ENCODE data around the gene STX16. TPM values are rescaled to one million over a fixed set of nuclear protein-coding genes. Genes with fewer than 3 reads are reported as not detected.

The STX16 gene
- total RNA-seq, 1 donor from 2014 or later, result 78.7 TPM

DNA sequence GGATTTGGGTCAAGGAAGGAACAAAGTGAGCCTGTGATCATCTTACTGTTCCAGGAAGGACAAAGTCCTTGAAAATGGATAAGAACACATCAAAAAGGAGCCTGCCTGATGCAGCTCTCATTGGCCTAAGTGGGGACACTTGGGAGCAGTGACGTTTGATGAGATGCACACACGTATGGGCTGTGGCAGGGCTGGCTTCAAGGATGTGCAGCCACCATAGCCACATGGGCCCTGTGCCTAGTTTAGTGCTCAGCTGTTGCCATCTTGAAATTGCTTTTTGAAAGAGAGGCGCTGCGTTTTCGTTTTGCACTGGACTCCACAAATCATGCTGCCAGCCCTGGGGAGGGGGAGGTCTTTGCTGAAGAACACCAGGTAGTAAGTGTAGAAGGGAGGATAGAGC, 34.9 kb downstream of the STX16 start:
- ATAC-seq (no peak), DNase-seq (ENCODE audit: low spot score) (no peak)
- intact Hi-C loops (cut with DNase I), result no loop called here

GRCh38 chr20:58688414-58688813, 37.3 kb downstream of the STX16 start:
- ATAC-seq, result no peak
- intact Hi-C loops (cut with DNase I), result no loop called here

GRCh38 chr20:58688840-58689239, 37.8 kb downstream of the STX16 start:
- intact Hi-C loops (cut with DNase I), result no loop called here
- no peak for ATAC-seq
- no peak for DNase-seq (ENCODE audit: low spot score)

More at GRCh38 chr20:58688414-58688813, 37.3 kb downstream of the STX16 start:
- no peak for DNase-seq (ENCODE audit: low spot score)

GRCh38 chr20:58690396-58691135, 39.5 kb downstream of the STX16 start:
- no peak for DNase-seq (ENCODE audit: low spot score)
- peak; percentile 87 for ATAC-seq
- intact Hi-C loops (cut with DNase I), result no loop called here

DNA sequence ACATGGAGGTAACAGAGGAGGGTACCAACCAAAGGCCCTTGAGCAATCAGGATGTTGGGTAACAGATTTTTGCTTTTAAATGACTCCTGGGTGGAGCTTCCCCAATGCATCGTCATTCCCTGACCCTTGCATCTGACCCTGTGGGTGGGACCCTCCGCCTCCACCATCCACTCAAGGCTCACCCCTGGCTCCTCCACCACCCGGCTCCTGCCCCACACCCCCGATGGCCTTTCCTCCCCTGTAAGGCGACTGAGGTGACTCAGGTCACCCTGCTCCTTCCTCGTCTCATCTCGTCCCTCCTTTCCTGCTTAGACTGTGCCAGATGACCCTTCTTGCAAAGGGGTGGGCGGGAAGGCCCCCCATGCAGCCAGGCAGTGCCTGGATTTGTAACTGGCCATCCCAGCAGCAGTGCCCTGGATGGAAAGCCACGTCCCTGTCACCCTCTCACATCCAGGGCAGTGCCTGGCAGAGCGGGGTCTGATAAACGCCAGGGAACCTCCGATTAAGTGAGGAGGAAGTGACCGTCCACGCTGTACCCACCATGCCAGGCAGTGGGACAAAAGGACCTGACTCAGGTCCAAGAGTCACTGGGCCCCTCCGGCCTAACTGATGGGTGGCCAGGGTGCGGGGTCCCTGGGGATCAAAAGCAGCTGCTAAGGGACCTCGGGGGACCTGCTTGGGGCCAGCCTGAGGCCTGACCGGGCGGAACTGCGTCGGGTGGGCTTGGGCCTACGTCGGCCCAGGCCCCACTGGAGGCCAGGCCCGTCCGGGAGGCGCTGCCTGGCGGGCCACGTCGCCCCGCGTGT, 40.9 kb downstream of the STX16 start:
- intact Hi-C loops (cut with DNase I), result no loop called here
- no peak for DNase-seq (ENCODE audit: low spot score)
- ATAC-seq, result peak; percentile 70

DNA sequence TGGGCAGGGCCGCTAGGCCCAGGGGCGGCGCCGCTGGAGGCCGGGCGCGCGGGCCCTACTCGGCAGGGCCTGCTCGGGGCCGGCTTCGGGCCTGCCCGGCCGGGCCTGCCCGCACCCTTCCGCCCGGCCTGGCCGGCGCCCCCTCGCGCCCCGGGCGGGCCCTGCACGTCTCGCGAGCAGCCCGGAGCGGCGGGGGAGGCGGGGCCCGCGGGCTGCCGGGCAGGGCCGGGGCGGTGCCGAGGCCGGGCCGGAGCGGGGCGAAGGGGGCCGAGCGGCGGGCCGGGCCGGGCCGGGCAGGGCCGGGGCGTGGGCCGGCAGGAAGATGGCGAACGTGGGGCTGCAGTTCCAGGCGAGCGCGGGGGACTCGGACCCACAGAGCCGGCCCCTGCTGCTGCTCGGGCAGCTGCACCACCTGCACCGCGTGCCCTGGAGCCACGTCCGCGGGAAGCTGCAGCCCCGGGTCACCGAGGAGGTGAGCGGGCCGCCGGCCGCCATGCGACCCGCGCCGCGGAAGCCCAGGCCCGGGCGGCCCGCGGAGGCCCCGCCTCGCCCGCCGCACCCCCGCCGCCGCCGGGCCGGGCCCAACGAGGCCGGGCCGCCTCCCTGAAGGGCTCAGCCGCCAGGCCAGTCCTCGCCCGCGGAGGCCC, 41.6 kb downstream of the STX16 start, which contains the start of gene NPEPL1:
NPEPL1 (plus strand) TSS at position 222 of the 647 bp plus-strand sequence; CDS start at position 323, 101 bp downstream.
- ATAC-seq (peak; percentile 67), DNase-seq (ENCODE audit: low spot score) (no peak)
- intact Hi-C loops (cut with DNase I), result no loop called here

DNA sequence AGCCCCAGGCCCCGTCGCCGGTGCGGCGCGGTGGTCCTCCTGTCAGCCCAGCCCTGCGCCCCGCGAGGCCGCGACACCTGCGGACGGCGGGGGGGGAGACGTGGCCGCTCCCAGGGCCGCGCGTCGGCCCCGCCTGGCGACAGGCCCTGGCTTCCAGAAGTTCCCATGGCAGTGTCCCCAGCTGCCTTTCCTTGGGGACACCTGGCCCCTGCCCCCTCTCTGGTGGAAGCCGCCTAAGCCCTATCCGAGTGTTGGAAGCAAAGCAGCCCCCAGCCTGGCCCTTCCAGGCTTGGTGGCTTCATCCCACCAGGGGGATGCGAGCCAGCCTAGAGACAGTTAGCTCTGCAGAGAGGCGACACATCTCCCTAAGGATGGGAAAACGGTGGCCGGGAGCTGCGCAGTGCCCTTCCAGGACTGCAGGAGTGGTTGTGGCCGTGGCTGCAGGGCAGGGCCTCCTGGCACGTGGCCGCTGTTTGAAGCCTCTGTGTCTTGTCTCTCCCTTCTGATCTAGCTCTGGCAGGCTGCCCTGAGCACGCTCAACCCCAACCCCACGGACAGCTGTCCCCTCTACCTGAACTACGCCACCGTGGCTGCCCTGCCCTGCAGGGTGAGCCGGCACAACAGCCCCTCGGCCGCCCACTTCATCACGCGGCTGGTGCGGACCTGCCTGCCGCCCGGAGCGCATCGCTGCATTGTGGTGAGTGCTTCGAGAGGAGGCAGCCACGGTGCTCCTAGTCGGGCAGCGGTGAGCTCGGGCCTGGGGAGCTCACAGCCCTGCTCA, 42.3 kb downstream of the STX16 start:
- intact Hi-C loops (cut with DNase I), result no loop called here
- DNase-seq (ENCODE audit: low spot score) (no peak), ATAC-seq (no peak)

DNA sequence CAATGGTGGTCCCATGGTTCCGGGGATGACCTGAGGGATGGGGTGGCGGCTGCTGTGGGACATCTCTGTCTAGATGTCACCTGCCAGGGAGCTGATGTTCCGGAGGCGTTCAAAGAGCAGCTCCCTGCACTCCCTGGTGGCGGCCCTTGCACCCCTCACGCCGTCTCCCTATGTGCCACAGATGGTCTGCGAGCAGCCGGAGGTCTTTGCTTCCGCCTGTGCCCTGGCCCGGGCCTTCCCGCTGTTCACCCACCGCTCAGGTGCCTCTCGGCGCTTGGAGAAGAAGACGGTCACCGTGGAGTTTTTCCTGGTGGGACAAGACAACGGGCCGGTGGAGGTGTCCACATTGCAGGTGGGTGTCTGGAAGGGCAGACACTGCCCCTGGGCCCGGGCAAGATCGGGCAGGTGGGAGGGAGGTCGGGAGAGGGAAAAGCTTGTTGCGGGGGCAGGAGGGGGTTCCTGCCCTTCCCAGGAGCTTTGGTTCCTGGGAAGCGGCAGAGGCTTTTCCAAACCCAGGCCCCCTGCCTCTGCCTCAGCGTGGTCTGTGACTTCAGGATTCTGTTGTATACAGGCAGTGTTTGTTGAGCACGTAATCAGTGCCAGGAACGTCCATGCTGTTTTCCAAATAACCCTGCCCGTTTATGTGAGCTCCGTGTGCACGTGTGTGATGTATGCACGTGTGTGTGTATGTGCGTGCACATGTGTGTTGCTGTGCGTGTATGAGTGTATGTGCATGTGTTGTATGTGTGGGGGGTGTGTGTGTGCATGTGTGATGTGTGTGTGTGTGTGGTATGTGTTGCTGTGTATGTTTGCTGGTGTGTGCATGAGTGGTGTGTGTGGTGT, 43.4 kb downstream of the STX16 start:
- ATAC-seq, result no peak
- intact Hi-C loops (cut with DNase I), result no loop called here

DNA sequence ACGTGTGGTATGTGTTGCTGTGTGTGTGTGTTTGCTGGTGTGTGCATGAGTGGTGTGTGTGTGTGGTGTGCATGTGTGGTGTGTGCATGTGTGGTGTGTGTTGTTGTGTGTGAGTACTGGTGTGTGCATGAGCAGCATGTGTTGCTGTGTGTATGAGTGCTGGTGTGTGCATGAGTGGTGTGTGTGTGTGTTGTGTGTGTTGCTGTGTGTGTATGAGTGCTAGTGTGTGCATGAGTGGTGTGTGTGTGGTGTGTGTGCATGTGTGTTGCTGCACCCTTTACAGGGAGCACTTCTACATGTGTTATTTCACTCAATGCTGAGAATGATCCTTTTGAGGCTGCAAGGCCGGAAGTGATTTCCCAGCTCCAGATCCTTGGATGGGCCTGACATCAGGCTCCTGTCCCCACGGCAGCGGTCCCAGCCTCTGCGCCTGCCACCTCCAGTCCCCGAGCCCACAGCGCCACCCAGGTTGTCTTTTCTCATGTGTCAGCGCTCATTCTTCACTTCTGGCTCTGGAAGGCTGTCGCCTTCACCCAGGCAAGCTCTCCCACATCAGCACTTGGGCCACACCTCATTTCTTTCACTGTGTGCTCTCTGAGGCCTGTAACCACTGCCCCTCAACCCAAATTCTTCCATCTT, 44.1 kb downstream of the STX16 start:
- no peak for ATAC-seq
- no peak for DNase-seq (ENCODE audit: low spot score)
- intact Hi-C loops (cut with DNase I), result no loop called here

More for the DNA sequence above, 43.4 kb downstream of the STX16 start:
- no peak for DNase-seq (ENCODE audit: low spot score)

- DNase-seq (ENCODE audit: low spot score) (no peak), ATAC-seq (no peak)
- intact Hi-C loops (cut with DNase I), result no loop called here
Observed at GRCh38 chr20:58695895-58696375, 44.9 kb downstream of the STX16 start.

DNA sequence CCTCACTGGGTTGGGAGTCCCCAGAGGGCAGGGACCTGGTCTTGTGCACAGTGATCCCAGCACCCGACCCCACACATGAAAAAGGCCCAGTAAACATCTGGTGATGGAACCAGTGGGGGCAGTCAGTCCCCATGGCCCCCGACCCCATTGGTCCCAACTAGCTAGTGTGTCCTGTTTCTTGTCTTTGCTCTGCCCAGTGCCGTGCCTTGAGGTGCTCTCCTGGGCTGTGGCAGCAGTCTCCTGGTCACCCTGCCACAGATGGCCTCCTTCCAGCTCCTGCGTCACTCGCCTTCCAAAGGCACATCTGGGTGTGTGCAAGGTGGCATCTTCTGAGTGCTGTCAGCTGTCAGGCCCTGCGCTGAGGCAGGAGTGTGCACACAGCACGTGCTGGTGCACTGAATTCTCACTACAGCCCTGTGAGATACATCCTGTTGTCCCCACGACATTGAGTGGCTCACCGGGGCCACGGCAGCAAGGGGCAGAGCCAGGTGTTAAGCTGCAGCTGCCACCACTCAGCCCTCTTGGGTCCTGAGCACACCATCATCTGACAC, 45.4 kb downstream of the STX16 start:
- DNase-seq (ENCODE audit: low spot score) (no peak), ATAC-seq (no peak)
- intact Hi-C loops (cut with DNase I), result no loop called here

GRCh38 chr20:58697201-58697866, 46.3 kb downstream of the STX16 start:
- no peak for ATAC-seq
- intact Hi-C loops (cut with DNase I), result no loop called here
- peak; percentile 42 for DNase-seq (ENCODE audit: low spot score)

GRCh38 chr20:58697867-58698703, 47.0 kb downstream of the STX16 start:
- peak; percentile 57 for DNase-seq (ENCODE audit: low spot score)
- intact Hi-C loops (cut with DNase I), result no loop called here
- ATAC-seq, result no peak

- DNase-seq (ENCODE audit: low spot score), result peak; percentile 64
- peak; percentile 69 for ATAC-seq
- intact Hi-C loops (cut with DNase I), result no loop called here
Observed at GRCh38 chr20:58698741-58699622, 47.9 kb downstream of the STX16 start.

- peak; percentile 51 for DNase-seq (ENCODE audit: low spot score)
- peak; percentile 26 for ATAC-seq
- intact Hi-C loops (cut with DNase I), result no loop called here
Observed at GRCh38 chr20:58699623-58700107, 48.6 kb downstream of the STX16 start.
